Mammary epithelial cell (primary cell): ENCODE results near the gene MAML2.

Source experiments
- CTCF ChIP-seq, 2 donors: IDR thresholded peaks in 1 of 2; conservative IDR thresholded peaks in 1 of 2; 2 replicates each; pipeline ENCODE4 v1.5.1; 2011 to 2012; ENCODE audit warnings: inconsistent platforms in 2 of 2, low read length in 2 of 2, mild to moderate bottlenecking in 2 of 2, control low read depth in 1 of 2, low read depth in 1 of 2; ENCODE audit not compliant: insufficient read depth in 1 of 2; ENCODE audit errors: extremely low read depth in 1 of 2
- EZH2 ChIP-seq: IDR thresholded peaks from 2 replicates; pipeline ENCODE4 v1.6.1; 2012; ENCODE audit warnings: low read length, inconsistent platforms, borderline replicate concordance

- TF ChIP-seq CTCF (conservative IDR thresholded peaks at IDR 0.05 in 1 of 2, IDR thresholded peaks at IDR 0.05 in 1 of 2; ENCODE audit: extremely low read depth in 1 of 2, insufficient read depth in 1 of 2, low read depth in 1 of 2, low read length in 2 of 2) = no peak
- TF ChIP-seq EZH2 = no peak
Measured at GRCh38 chr11:96309016-96309642, 33.9 kb downstream of the MAML2 start.
